ENCODE data around the gene ATP2C2.

The ATP2C2 gene

GRCh38 chr16:84477661-84478060, 109.3 kb downstream of the ATP2C2 start:
- Histone ChIP-seq H3K9ac (ENCODE audit: low read length) (no peak overlapping the region), H3K27ac (ENCODE audit: low read depth, low read length) (no peak overlapping the region), H3K27me3 (ENCODE audit: control insufficient read depth, insufficient read depth, low read length) (no peaks in the 10 kb centered on the region), H3K36me3 (ENCODE audit: control insufficient read depth, insufficient read depth, low read length) (peaks cover 30% of the 10 kb centered on the region), H3K9me3 (ENCODE audit: control insufficient read depth, insufficient read depth, low read depth, low read length) (no peaks in the 10 kb centered on the region), H3K4me3 (ENCODE audit: low read depth, low read length) (no peak overlapping the region), H3K4me1 (ENCODE audit: control insufficient read depth, insufficient read depth, low read length) (no peaks in the 10 kb centered on the region)

DNA sequence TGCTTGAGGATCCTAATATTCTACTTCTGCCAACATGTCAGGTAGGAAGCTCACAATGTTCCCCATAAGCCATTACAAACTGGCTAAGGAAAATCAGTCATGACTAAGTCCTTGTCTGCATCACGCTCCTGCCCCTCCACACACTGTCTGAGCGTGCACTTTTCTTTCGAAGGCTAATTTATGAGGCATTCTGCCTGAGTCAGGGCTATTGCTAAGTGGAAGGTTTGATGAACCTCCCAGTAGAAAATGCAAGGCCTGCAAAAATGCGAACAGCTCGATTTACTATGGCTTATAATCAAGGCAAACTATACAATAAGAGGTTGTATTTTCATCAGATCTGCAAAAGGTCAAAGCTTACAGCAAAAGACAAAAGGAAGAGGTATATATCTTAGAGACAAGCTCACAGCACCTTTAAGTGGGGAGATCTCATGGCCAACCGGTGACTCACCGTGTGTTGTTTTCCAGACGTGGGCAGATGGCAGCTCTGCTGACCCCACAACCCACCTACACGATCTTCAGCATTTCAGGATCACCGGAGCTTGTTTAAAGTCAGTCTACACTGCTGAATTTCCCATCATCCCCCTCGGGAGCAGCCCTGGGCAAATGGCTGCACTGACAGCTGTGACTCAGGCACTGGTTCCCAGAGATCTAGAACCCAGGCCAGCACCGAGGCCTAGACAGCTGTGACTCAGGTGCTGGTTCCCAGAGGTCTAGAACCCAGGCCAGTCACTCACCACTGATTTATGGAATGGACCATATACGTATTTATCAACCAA, 110.0 kb downstream of the ATP2C2 start:
- Histone ChIP-seq H3K9me3 (ENCODE audit: control insufficient read depth, insufficient read depth, low read depth, low read length) (no peaks in the 10 kb centered on the region), H3K4me1 (ENCODE audit: control insufficient read depth, insufficient read depth, low read length) (no peaks in the 10 kb centered on the region), H3K4me3 (ENCODE audit: low read depth, low read length) (no peak overlapping the region), H3K27ac (ENCODE audit: low read depth, low read length) (no peak overlapping the region), H3K36me3 (ENCODE audit: control insufficient read depth, insufficient read depth, low read length) (peaks cover 37% of the 10 kb centered on the region), H3K27me3 (ENCODE audit: control insufficient read depth, insufficient read depth, low read length) (no peaks in the 10 kb centered on the region), H3K9ac (ENCODE audit: low read length) (no peak overlapping the region)

DNA sequence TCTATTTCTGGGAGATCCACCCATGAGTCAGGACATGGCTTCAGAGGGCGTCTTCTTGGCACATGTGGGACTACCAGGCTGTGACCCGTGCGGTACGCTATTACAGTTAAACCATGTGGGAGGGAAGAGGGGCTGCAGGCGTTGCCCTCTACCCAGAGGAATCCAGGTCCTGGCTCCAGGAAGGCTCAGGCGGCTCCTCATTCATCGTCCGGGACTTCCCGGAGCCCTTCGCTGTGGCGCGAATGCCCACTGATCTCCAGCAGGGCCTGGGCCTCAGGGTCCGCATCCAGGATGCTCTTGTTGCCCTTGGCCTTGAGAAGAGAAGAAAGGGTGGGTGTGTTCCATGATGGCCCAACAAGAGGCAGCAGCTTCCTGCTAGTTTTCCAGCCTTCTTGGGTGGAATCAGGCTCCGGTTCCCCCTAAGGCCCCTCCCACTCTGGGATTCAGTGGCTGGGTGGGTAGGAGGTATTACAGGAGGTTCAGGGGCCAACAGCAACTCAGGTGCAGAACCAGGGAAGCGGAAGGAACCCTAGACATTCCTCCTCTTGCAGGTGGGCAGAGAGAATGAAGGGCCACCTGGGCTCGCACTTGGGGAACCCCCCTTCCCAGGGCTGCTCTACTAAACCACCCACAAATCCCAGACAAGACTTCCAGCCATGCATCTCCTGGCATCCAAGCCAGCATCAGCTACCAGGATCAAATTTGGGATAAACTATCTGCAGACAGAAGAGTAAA, 111.5 kb downstream of the ATP2C2 start:
- Histone ChIP-seq H3K27ac (ENCODE audit: low read depth, low read length) (no peak overlapping the region), H3K4me1 (ENCODE audit: control insufficient read depth, insufficient read depth, low read length) (no peaks in the 10 kb centered on the region), H3K36me3 (ENCODE audit: control insufficient read depth, insufficient read depth, low read length) (peaks cover 43% of the 10 kb centered on the region), H3K9ac (ENCODE audit: low read length) (no peak overlapping the region), H3K27me3 (ENCODE audit: control insufficient read depth, insufficient read depth, low read length) (no peaks in the 10 kb centered on the region), H3K4me3 (ENCODE audit: low read depth, low read length) (no peak overlapping the region), H3K9me3 (ENCODE audit: control insufficient read depth, insufficient read depth, low read depth, low read length) (no peaks in the 10 kb centered on the region)

- Histone ChIP-seq H3K27me3 (ENCODE audit: control insufficient read depth, insufficient read depth, low read length) (no peaks in the 10 kb centered on the region), H3K9me3 (ENCODE audit: control insufficient read depth, insufficient read depth, low read depth, low read length) (no peaks in the 10 kb centered on the region), H3K27ac (ENCODE audit: low read depth, low read length) (no peak overlapping the region), H3K4me1 (ENCODE audit: control insufficient read depth, insufficient read depth, low read length) (no peaks in the 10 kb centered on the region), H3K4me3 (ENCODE audit: low read depth, low read length) (no peak overlapping the region), H3K9ac (ENCODE audit: low read length) (no peak overlapping the region), H3K36me3 (ENCODE audit: control insufficient read depth, insufficient read depth, low read length) (peaks cover 45% of the 10 kb centered on the region)
These were observed 112.9 kb downstream of the ATP2C2 start for GRCh38 chr16:84481051-84481735.

- Histone ChIP-seq H3K27ac (ENCODE audit: low read depth, low read length) (no peak overlapping the region), H3K36me3 (ENCODE audit: control insufficient read depth, insufficient read depth, low read length) (peaks cover 53% of the 10 kb centered on the region), H3K4me3 (ENCODE audit: low read depth, low read length) (no peak overlapping the region), H3K9me3 (ENCODE audit: control insufficient read depth, insufficient read depth, low read depth, low read length) (no peaks in the 10 kb centered on the region), H3K27me3 (ENCODE audit: control insufficient read depth, insufficient read depth, low read length) (no peaks in the 10 kb centered on the region), H3K4me1 (ENCODE audit: control insufficient read depth, insufficient read depth, low read length) (no peaks in the 10 kb centered on the region), H3K9ac (ENCODE audit: low read length) (no peak overlapping the region)
These were observed 113.9 kb downstream of the ATP2C2 start for GRCh38 chr16:84482001-84482891.

DNA sequence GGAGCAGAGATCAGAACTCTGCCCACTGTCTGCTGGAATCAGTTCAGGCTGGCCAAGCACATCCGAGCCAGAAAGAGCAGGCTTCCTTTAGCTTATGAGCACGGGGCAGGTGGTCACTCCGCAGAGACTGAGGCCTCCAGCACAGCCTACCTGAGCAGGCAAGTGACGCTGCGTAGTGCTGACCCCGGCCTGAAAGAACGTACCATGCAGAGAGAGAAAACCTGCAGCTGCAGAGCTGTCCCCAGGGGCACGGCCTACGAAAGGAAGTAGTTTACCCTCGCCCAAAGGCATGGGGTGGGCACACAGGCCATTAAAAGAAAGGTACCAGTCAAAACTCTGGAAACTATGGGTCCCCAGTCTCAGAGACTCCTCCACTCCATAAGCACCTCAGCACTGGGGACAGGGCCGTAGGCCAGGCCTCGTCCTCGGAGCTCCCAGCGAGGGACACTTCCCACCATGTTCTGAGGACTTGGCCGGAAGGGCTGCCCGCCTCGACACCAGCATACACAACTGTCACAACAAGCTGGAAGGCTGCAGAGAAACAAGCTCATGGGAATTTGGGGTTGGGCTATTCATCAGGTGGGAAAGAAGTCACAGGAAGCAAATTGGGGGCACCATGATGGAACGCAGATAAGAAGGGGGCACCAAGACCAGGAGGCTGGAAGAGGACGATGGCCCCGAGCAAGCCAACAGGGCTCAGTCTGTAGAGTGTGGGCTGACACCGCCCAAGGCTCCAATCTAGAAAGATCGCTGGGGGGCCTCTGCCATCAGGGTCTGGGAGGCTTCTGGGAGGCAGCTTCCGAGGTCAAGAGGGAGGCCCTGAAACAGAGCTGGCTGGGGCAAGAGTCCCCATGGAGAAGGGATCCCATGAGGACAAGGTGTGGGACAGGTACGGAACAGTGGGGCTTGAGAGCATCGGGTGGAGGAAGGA, 114.9 kb downstream of the ATP2C2 start:
- no peaks in the 10 kb centered on the region for H3K9me3 ChIP-seq (ENCODE audit: control insufficient read depth, insufficient read depth, low read depth, low read length)
- no peak overlapping the region for H3K27ac ChIP-seq (ENCODE audit: low read depth, low read length)
- H3K36me3 ChIP-seq (ENCODE audit: control insufficient read depth, insufficient read depth, low read length): peaks cover 61% of the 10 kb centered on the region
- H3K9ac ChIP-seq (ENCODE audit: low read length): no peak overlapping the region
- no peak overlapping the region for H3K4me3 ChIP-seq (ENCODE audit: low read depth, low read length)
- H3K4me1 ChIP-seq (ENCODE audit: control insufficient read depth, insufficient read depth, low read length): no peaks in the 10 kb centered on the region
- H3K27me3 ChIP-seq (ENCODE audit: control insufficient read depth, insufficient read depth, low read length): no peaks in the 10 kb centered on the region

GRCh38 chr16:84483882-84484565, 115.7 kb downstream of the ATP2C2 start:
- Histone ChIP-seq H3K27ac (ENCODE audit: low read depth, low read length) (no peak overlapping the region), H3K4me3 (ENCODE audit: low read depth, low read length) (no peak overlapping the region), H3K9ac (ENCODE audit: low read length) (no peak overlapping the region), H3K4me1 (ENCODE audit: control insufficient read depth, insufficient read depth, low read length) (no peaks in the 10 kb centered on the region), H3K9me3 (ENCODE audit: control insufficient read depth, insufficient read depth, low read depth, low read length) (no peaks in the 10 kb centered on the region), H3K27me3 (ENCODE audit: control insufficient read depth, insufficient read depth, low read length) (no peaks in the 10 kb centered on the region), H3K36me3 (ENCODE audit: control insufficient read depth, insufficient read depth, low read length) (peaks cover 67% of the 10 kb centered on the region)

DNA sequence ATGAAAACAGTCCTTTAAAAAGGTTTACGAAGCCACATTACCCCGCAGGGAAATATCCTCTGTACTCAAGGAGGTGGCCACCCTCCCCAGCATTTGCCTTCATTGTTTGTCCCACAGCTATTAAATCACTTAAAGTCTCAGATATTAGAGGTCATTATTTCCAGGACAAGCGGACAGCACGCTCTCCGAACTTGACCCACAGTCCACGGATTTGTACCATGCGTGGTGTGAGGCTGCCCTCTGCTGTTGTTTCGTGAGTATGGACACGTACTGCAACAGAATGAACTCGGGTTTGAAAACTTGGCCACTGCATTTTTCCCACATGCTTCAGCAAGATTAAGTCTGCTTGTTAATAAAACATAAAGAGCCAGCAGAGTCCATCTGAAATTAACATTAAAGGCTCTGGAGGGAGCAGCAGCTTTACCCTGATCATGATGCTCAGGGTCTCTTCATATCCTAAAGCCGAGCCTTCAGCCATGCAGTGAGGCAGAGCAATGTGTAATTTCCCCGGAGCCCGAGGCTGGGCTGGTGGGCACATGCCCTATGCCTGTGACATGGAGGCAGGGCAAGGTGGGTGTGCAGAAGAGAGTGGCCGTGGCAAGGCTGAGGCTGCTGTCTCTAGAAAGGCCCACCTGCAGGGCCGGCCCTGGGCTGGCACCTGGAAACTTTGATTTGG, 116.4 kb downstream of the ATP2C2 start:
- Histone ChIP-seq H3K9me3 (ENCODE audit: control insufficient read depth, insufficient read depth, low read depth, low read length) (no peaks in the 10 kb centered on the region), H3K36me3 (ENCODE audit: control insufficient read depth, insufficient read depth, low read length) (peaks cover 70% of the 10 kb centered on the region), H3K4me3 (ENCODE audit: low read depth, low read length) (no peak overlapping the region), H3K27ac (ENCODE audit: low read depth, low read length) (no peak overlapping the region), H3K27me3 (ENCODE audit: control insufficient read depth, insufficient read depth, low read length) (no peaks in the 10 kb centered on the region), H3K4me1 (ENCODE audit: control insufficient read depth, insufficient read depth, low read length) (no peaks in the 10 kb centered on the region), H3K9ac (ENCODE audit: low read length) (no peak overlapping the region)

DNA sequence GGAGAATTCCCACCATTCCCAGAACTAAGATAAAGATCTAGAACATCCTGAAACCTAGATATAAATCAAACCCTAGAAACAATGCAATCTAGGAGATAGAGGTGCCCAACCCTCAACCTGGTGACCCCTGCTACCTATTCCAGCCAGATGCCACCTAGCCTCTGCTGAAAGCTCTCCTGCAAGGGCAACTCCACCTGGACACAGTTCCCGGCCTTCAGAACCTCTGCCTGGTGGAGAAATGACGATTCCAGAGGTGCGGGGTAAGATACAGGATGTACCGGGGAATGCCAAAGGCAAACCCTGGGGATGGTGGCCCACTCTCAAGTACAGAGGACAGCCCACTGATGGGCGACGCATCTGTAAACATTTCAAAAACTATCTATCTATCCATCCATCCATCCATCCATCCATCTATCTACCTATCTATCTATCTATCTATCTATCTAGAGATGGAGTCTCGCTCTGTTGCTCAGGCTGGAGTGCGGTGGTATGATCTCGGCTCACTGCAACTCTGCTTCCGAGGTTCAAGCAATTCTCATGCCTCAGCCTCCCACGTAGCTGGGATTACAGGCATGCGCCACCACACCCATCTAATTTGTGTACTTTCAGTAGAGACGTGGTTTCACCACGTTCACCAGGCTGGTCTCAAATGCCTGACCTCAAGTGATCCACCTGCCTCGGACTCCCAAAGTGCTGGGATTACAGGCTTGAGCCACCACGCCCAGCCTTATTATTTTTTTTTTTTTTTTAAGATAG, 117.1 kb downstream of the ATP2C2 start:
- H3K27ac ChIP-seq (ENCODE audit: low read depth, low read length): no peak overlapping the region
- no peaks in the 10 kb centered on the region for H3K27me3 ChIP-seq (ENCODE audit: control insufficient read depth, insufficient read depth, low read length)
- peaks cover 66% of the 10 kb centered on the region for H3K36me3 ChIP-seq (ENCODE audit: control insufficient read depth, insufficient read depth, low read length)
- H3K9me3 ChIP-seq (ENCODE audit: control insufficient read depth, insufficient read depth, low read depth, low read length): no peaks in the 10 kb centered on the region
- H3K4me1 ChIP-seq (ENCODE audit: control insufficient read depth, insufficient read depth, low read length): no peaks in the 10 kb centered on the region
- H3K4me3 ChIP-seq (ENCODE audit: low read depth, low read length): no peak overlapping the region
- no peak overlapping the region for H3K9ac ChIP-seq (ENCODE audit: low read length)
